ENCODE data around the gene WDR86.

- TF ChIP-seq GATA2 (IDR thresholded peaks at IDR 0.05; ENCODE audit: low read depth, low read length), result no peak
- TF ChIP-seq GATA3 (IDR thresholded peaks at IDR 0.05; ENCODE audit: low read depth, low read length), result no peak
Measured at GRCh38 chr7:151446412-151446811, 36.6 kb upstream of the WDR86 start.
